Measurements from ENCODE around the gene TBC1D4.

TBC1D4 gene

GRCh38 chr13:75398072-75398471 lies 83.9 kb downstream of the TBC1D4 start:
- no CpG with 5 or more reads among the region's 6 CpGs for WGBS (ENCODE audit: extremely low coverage, insufficient coverage, insufficient read length)
- Histone ChIP-seq H2BK12ac (ENCODE audit: low read length) (no peak overlapping the region), H2BK5ac (ENCODE audit: low read depth, low read length, poor library complexity) (no peak overlapping the region), H3K4me3 (ENCODE audit: low read depth, low read length) (no peak overlapping the region), H3K14ac (ENCODE audit: low read length) (no peak overlapping the region), H3K4me2 (ENCODE audit: low read length) (no peak overlapping the region), H2AK5ac (ENCODE audit: low read length) (no peak overlapping the region), H4K8ac (ENCODE audit: low read depth, low read length) (no peak overlapping the region), H4K12ac (ENCODE audit: low read depth, low read length) (no peak overlapping the region), H3K4ac (ENCODE audit: low read depth, low read length) (no peak overlapping the region), H3K9me3 (ENCODE audit: insufficient read depth, low read depth, low read length) (no peaks in the 10 kb centered on the region), H3K23ac (ENCODE audit: low read length) (no peak overlapping the region), H3K18ac (ENCODE audit: low read length) (no peak overlapping the region), H2BK120ac (ENCODE audit: insufficient read depth, low read length, poor library complexity) (no peak overlapping the region), H3K27ac (ENCODE audit: low read depth, low read length) (no peak overlapping the region), H3K27me3 (ENCODE audit: insufficient read depth, low read length) (no peaks in the 10 kb centered on the region), H3K79me2 (ENCODE audit: control insufficient read depth, insufficient read depth, low read length, poor library complexity) (no peaks in the 10 kb centered on the region), H2AFZ (ENCODE audit: insufficient read depth, low read length, poor library complexity) (no peak overlapping the region), H3K79me1 (ENCODE audit: low read length) (no peaks in the 10 kb centered on the region), H3K36me3 (ENCODE audit: control insufficient read depth in 1 of 2, insufficient read depth in 2 of 2, low read length in 2 of 2) (no peaks in the 10 kb centered on the region), H3K9ac (ENCODE audit: low read length) (no peak overlapping the region), H4K91ac (ENCODE audit: low read depth, low read length) (no peak overlapping the region), H3K4me1 (ENCODE audit: control insufficient read depth in 1 of 2, insufficient read depth in 2 of 2, low read length in 2 of 2) (no peaks in the 10 kb centered on the region)
- DNase-seq: no peak

- Histone ChIP-seq H3K27ac (ENCODE audit: low read depth, low read length) (no peak overlapping the region), H3K4me2 (ENCODE audit: low read length) (no peak overlapping the region), H3K9me3 (ENCODE audit: insufficient read depth, low read depth, low read length) (no peaks in the 10 kb centered on the region), H3K18ac (ENCODE audit: low read length) (no peak overlapping the region), H2BK5ac (ENCODE audit: low read depth, low read length, poor library complexity) (no peak overlapping the region), H3K36me3 (ENCODE audit: control insufficient read depth in 1 of 2, insufficient read depth in 2 of 2, low read length in 2 of 2) (no peaks in the 10 kb centered on the region), H3K27me3 (ENCODE audit: insufficient read depth, low read length) (no peaks in the 10 kb centered on the region), H3K4me3 (ENCODE audit: low read depth, low read length) (no peak overlapping the region), H3K79me1 (ENCODE audit: low read length) (no peaks in the 10 kb centered on the region), H3K79me2 (ENCODE audit: control insufficient read depth, insufficient read depth, low read length, poor library complexity) (no peaks in the 10 kb centered on the region), H3K4me1 (ENCODE audit: control insufficient read depth in 1 of 2, insufficient read depth in 2 of 2, low read length in 2 of 2) (no peaks in the 10 kb centered on the region), H3K9ac (ENCODE audit: low read length) (no peak overlapping the region), H3K23ac (ENCODE audit: low read length) (no peak overlapping the region), H3K14ac (ENCODE audit: low read length) (no peak overlapping the region), H4K8ac (ENCODE audit: low read depth, low read length) (no peak overlapping the region), H4K12ac (ENCODE audit: low read depth, low read length) (no peak overlapping the region), H2BK120ac (ENCODE audit: insufficient read depth, low read length, poor library complexity) (no peak overlapping the region), H4K91ac (ENCODE audit: low read depth, low read length) (no peak overlapping the region), H3K4ac (ENCODE audit: low read depth, low read length) (no peak overlapping the region), H2AFZ (ENCODE audit: insufficient read depth, low read length, poor library complexity) (no peak overlapping the region), H2BK12ac (ENCODE audit: low read length) (no peak overlapping the region), H2AK5ac (ENCODE audit: low read length) (no peak overlapping the region)
- WGBS (ENCODE audit: extremely low coverage, insufficient coverage, insufficient read length): no CpG with 5 or more reads among the region's 4 CpGs
- no peak for DNase-seq
Measured at GRCh38 chr13:75395901-75396300, 86.1 kb downstream of the TBC1D4 start.

- Histone ChIP-seq H2BK120ac (ENCODE audit: insufficient read depth, low read length, poor library complexity) (no peak overlapping the region), H2AK5ac (ENCODE audit: low read length) (no peak overlapping the region), H2AFZ (ENCODE audit: insufficient read depth, low read length, poor library complexity) (no peak overlapping the region), H3K14ac (ENCODE audit: low read length) (no peak overlapping the region), H3K4me3 (ENCODE audit: low read depth, low read length) (no peak overlapping the region), H3K18ac (ENCODE audit: low read length) (no peak overlapping the region), H4K8ac (ENCODE audit: low read depth, low read length) (no peak overlapping the region), H2BK12ac (ENCODE audit: low read length) (no peak overlapping the region), H3K4me2 (ENCODE audit: low read length) (no peak overlapping the region), H3K79me2 (ENCODE audit: control insufficient read depth, insufficient read depth, low read length, poor library complexity) (no peaks in the 10 kb centered on the region), H2BK5ac (ENCODE audit: low read depth, low read length, poor library complexity) (no peak overlapping the region), H3K4me1 (ENCODE audit: control insufficient read depth in 1 of 2, insufficient read depth in 2 of 2, low read length in 2 of 2) (no peaks in the 10 kb centered on the region), H3K79me1 (ENCODE audit: low read length) (no peaks in the 10 kb centered on the region), H3K27ac (ENCODE audit: low read depth, low read length) (no peak overlapping the region), H3K9me3 (ENCODE audit: insufficient read depth, low read depth, low read length) (no peaks in the 10 kb centered on the region), H3K27me3 (ENCODE audit: insufficient read depth, low read length) (no peaks in the 10 kb centered on the region), H3K23ac (ENCODE audit: low read length) (no peak overlapping the region), H3K9ac (ENCODE audit: low read length) (no peak overlapping the region), H3K36me3 (ENCODE audit: control insufficient read depth in 1 of 2, insufficient read depth in 2 of 2, low read length in 2 of 2) (no peaks in the 10 kb centered on the region), H4K12ac (ENCODE audit: low read depth, low read length) (no peak overlapping the region), H4K91ac (ENCODE audit: low read depth, low read length) (no peak overlapping the region), H3K4ac (ENCODE audit: low read depth, low read length) (no peak overlapping the region)
- peak in 1 of 2 donors; percentile 19 for DNase-seq
- no CpG with 5 or more reads among the region's 5 CpGs for WGBS (ENCODE audit: extremely low coverage, insufficient coverage, insufficient read length)
Measured at GRCh38 chr13:75395066-75395465, 86.9 kb downstream of the TBC1D4 start.

GRCh38 chr13:75393839-75394520 lies 88.0 kb downstream of the TBC1D4 start:
- Histone ChIP-seq H3K23ac (ENCODE audit: low read length) (no peak overlapping the region), H2BK12ac (ENCODE audit: low read length) (no peak overlapping the region), H3K27me3 (ENCODE audit: insufficient read depth, low read length) (no peaks in the 10 kb centered on the region), H4K91ac (ENCODE audit: low read depth, low read length) (no peak overlapping the region), H3K4me3 (ENCODE audit: low read depth, low read length) (no peak overlapping the region), H3K79me1 (ENCODE audit: low read length) (no peaks in the 10 kb centered on the region), H3K4me2 (ENCODE audit: low read length) (no peak overlapping the region), H4K8ac (ENCODE audit: low read depth, low read length) (no peak overlapping the region), H3K27ac (ENCODE audit: low read depth, low read length) (no peak overlapping the region), H3K9me3 (ENCODE audit: insufficient read depth, low read depth, low read length) (no peaks in the 10 kb centered on the region), H3K36me3 (ENCODE audit: control insufficient read depth in 1 of 2, insufficient read depth in 2 of 2, low read length in 2 of 2) (no peaks in the 10 kb centered on the region), H2BK5ac (ENCODE audit: low read depth, low read length, poor library complexity) (no peak overlapping the region), H2AFZ (ENCODE audit: insufficient read depth, low read length, poor library complexity) (no peak overlapping the region), H2BK120ac (ENCODE audit: insufficient read depth, low read length, poor library complexity) (no peak overlapping the region), H3K14ac (ENCODE audit: low read length) (no peak overlapping the region), H2AK5ac (ENCODE audit: low read length) (no peak overlapping the region), H3K79me2 (ENCODE audit: control insufficient read depth, insufficient read depth, low read length, poor library complexity) (no peaks in the 10 kb centered on the region), H3K4me1 (ENCODE audit: control insufficient read depth in 1 of 2, insufficient read depth in 2 of 2, low read length in 2 of 2) (no peaks in the 10 kb centered on the region), H3K9ac (ENCODE audit: low read length) (no peak overlapping the region), H4K12ac (ENCODE audit: low read depth, low read length) (no peak overlapping the region), H3K18ac (ENCODE audit: low read length) (no peak overlapping the region), H3K4ac (ENCODE audit: low read depth, low read length) (no peak overlapping the region)
- no peak for DNase-seq
- WGBS (ENCODE audit: extremely low coverage, insufficient coverage, insufficient read length): no CpG with 5 or more reads among the region's 5 CpGs
